Measurements from ENCODE around the gene MBP.

Gene MBP

DNA sequence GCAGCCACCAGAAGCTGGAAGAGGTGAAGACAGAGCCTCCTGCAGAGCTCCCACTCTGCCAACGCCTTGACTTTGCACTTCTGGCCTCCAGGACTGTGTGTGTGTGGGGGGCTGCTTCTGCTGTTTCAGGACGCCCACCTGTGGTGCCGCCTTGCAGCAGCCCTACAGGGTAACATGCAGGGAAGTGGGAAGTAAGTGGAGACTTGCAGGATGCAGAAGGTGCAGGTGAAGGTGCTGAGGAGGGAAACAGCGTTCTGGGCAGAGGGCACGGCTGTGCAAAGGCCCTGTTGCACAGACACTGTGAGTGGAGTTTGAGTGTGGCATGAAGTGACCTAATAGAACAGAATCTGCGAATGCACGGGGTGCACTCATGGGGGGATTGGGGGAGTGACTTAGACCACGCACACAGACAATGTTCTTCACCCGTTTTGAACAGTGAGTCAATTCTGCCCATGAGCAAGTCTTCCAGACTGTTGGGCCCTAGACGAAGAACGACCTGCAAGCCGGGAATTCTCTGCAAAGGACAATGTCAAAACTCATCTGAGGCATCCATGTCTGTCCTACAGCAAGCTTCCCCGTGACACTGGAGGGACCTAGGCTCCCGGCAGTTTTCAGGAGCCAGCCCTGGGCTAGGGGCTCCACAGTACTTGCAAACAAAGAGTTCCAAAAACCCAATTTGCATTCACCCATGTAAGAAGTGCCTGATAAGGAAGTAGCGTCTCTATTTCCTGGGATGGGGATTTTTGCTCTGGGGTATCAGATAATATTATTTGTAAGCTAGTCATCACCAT lies 19.0 kb downstream of the MBP start:
- no peak for DNase-seq

GRCh38 chr18:77112747-77113092 lies 19.9 kb downstream of the MBP start:
- no peak for DNase-seq

GRCh38 chr18:77111951-77112746 lies 20.4 kb downstream of the MBP start:
- no peak for DNase-seq

DNA sequence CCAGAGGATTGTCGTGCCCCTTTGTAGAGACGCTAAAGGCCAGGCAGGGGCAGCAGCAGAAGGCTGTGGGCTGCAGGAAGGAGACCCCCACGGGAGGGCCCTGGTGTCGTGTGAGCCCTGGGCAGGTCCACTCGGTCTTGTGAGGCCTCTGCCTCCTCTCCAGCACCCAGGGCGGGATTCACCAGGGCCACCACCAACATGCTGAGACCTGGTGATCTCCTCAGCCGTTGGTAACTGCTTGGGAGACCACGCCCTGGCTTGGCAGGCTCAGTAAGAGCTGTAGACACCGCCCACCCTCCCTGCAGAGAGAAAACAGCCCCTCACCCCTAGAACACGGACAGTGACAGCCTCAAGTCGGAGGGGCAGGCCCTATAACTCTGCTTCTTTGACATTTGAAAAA lies 21.1 kb downstream of the MBP start:
- no peak for DNase-seq

DNA sequence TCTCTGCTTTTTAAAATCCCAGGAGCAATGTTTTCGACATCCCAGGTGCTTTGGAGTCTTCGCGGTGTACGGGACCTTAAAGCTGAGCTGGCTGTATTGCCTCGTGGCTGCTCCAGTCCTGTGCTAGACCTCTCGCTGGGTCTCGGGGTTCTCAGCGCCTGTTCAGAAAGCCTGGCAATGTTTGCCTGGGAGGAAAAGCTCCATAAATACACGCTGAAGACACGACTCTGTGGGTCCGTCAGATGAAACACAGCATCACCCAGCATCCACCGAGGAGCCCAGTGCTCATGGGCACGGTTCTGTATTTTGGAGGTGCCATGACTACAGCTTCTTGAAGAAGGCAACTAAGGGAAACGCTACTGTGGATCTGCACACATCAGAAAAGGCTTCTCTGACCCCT lies 21.6 kb downstream of the MBP start:
- no peak for DNase-seq

- peak; percentile 27 for DNase-seq
These were observed 22.2 kb downstream of the MBP start for GRCh38 chr18:77110400-77110799.

- DNase-seq = no peak
These were observed 22.9 kb downstream of the MBP start for GRCh38 chr18:77109648-77110019.

DNA sequence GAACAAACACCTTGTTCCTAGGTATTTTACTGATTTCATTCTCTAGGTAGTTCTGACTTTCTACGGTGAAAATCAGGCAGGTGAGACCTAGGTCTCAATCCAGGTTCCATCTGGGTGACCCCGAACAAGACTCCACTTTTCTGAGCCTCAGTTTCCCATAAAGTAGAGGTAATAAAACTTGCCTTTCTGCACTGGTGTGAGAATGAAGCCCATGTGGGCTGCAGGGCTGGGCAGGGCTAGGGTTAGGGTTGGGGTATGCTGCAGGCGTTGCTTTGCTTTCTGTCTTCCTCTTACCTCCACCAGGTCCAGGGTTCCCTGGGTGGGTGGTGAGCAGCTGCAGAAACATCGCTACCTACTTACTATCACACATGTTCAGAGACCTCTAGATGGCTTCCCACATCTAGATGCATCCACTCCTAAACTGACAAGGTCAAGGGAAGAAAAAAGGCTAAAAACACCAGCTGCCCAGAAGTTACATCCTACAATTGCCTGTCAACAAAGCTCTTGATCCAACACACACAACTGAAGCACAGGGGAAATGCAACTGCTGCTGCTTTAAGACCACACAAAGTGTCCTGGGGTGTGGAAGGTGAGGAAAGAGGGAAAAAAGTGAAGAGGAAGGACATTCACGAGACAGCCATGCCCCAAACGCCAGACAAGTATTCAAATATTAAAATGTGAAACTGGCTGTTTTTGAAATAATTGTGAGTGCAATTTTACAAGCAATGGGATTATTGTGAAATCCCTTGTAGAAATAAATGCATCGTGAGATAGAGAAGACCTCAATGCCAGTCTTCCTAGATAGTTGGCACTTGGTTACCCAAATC lies 23.5 kb downstream of the MBP start:
- no peak for DNase-seq

DNA sequence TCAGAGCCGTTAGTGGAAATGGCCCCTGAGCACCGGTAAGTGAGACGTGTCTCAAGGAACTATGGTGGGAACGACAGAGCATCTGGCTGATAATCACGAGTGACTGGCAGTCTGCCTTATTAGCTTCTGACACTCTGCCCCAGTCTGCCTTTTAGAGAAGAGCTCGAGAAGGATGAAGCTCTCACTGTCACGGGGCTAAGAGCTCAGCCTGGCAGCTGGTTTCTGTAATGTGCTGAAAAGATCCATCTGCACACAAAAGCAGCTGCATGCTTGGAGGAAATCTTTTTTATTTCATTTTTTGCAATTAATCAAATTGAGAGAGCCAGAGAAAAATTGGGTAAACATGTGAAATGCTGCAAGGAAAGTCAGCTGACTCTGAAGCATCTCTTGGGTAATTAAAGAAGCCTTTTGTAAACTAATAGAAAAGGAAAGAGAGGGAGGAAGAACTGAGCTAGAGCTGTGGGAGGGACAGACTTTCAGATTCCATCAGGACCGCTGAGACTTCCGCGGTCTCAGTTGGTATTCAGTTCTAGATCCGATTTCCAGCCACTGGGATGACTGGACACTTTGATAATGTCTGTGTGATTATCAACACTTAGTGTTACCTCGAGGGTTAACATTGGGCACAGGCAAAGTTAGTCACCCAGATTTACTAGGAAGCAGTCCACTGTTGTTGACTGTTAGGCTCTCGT lies 24.4 kb downstream of the MBP start:
- DNase-seq = no peak

GRCh38 chr18:77107292-77107691 lies 25.3 kb downstream of the MBP start:
- no peak for DNase-seq

- no peak for DNase-seq
These were observed 26.3 kb downstream of the MBP start for GRCh38 chr18:77106331-77106730.

GRCh38 chr18:77105680-77106079 lies 26.9 kb downstream of the MBP start:
- no peak for DNase-seq

DNA sequence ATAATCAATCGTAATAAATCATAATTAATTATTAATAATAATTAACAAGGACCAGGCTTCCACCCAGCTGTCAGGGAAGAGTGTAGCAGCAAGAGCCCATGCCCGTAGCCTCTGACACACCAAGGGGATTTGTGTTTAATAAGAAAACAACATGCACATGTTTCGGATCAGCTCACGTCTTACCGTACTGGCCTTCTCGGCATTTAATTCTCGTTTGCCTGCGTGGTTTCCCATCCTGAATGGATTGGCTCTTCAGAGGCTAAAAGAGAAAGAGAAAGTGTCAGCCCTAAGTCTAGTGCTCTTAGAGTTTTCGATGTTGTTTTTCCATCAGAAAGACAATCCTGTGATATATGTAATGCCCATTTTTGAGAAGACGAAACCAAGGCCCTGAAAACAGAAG lies 27.6 kb downstream of the MBP start:
- DNase-seq = no peak

DNA sequence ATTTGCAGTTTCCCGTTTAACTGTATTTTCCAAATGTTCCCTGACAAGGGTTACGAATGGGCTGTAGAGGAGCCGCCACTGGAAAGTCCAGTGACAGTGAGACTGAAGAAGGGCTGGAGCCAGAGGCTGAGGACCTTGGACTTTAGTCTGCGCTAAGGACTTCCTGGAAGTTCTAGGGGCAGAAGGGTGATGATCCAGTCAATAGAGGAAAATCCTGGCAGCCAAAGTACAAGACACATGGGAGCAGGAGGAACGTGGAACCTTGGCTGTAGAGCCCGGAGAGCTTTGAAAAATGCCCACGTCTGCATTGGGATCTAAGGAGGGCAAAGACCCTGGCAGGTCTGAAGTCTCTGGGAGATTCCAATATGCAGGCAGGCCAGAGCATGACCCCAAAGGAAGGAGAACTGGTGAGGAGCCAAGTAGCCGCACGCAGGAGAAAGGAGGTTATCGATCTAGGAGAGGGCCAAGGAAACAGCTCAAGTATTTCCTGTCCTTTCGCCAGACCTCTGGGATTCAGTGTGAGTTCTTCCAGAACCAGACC lies 28.5 kb downstream of the MBP start:
- DNase-seq = no peak

DNA sequence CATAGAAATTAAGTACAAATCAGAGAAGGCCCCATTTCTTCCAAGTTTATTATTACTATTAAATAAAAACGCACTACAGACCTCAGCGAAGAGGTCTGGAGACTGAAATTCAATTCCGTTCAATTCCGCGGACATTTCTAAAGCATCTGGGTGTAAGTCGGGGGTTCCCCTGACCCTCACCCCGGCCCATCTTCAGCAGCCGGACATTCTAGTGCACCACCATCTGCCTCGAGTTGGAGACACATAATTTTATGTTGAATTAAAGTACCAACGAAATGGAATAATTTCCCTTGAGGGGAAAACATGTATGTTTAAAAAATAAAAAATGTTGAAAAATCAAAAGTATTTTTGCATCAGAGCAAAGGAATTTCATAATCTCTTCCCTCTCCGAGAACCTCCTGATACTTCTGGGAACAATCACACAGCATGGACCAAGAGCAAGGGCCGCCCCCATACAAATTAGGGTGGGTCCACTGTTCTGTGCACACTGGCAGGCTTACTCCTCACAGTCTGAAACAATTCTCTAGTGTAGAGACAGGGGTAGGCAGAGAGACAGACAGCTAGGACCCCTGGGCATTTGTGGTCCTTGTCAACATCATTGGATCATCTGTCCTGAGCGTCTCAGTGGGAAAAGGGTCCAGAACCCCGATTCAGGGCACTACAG lies 29.3 kb downstream of the MBP start:
- no peak for DNase-seq

- no peak for DNase-seq
These were observed 30.1 kb downstream of the MBP start for GRCh38 chr18:77102259-77103040.

GRCh38 chr18:77101410-77102258 lies 30.9 kb downstream of the MBP start:
- DNase-seq = no peak

DNA sequence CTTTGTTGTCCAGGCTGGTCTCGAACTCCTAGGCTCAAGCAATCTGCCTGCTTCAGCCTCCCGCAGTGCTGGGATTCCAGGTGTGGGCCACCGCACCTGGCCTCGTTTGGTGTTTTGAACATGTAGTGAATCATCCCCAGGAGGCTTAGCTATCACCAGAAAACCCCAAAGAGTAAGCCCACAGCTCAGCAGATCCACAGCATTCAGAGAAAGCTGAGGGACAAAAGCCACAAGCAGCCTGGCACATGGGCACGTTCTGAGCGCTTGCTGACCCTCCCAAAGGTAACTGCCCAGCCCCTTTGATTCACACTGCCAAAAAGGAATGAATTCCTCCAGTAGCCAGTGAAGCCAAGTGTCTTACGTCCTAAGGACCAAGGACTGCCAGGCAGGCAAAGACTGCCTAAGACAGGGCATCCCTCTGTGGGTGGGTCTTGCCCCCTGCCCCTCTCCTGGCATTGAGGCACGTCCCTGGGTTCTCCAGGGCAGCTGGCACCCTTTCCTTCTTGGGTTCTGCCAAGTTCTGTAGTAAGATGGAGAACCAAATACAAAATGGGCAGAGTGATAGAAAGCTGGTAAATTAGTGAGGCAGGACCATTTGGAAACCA lies 31.7 kb downstream of the MBP start:
- DNase-seq = no peak

DNA sequence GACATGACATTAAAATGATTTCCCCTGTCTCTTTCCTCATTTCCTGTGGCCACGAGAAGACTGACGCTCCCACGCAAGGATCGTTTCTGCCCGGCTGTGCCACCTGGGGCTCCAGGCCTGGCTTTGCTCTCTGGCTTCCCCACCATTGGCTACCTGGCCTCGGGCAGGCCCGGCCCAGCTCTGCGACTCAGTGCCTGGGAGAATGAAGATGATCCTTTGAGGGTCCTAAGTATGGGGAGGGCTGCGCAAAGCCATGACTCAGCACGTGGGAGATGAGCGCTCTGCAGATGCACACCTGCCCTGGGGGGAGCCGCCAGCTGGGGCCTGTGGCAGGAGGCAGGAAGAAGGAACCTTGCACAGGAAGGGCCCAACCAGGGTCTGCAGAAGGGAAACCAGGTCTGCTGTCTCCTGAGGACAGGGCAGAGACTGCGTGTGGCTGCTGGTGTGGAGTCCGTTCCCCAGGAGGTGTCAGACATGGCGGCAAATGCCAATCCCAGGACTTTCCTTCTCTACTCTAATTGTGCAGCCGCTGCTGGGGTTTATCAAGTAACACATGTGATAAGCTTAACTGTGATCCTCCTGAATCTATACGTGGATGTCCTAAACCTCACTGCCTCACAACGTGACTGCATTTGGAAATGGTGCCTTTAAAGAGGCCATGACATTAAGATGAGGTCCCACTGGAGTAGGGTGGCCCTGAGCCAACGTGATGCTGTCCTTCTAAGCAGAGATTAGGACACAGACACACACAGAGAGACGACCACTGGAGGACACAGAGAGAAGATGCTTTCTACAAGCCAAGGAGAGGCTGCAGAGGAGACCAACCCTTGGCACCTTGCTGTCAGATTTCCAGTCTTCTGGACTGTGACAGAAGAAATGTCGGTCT lies 32.9 kb downstream of the MBP start:
- DNase-seq = no peak

Measured in NCI-H146 (cell line).